Endothelial cell of umbilical vein (primary cell): ENCODE results near the gene NXN. TPM values are rescaled to one million over a fixed set of nuclear protein-coding genes. Genes with fewer than 3 reads are reported as not detected.

Experiments
- BruUV-seq: library from RNA; stranded (reverse); fragments of 400-500 nt; replicated peaks from 2 replicates; lab custom pipeline; 2021; lab: Mats Ljungman, UMichigan
- CTCF ChIA-PET: fragments of 300-600, 350-600 bp; sonication (Branson Sonifier 250); formaldehyde crosslinking; loops from one replicate; lab custom pipeline; 2021; ENCODE audit warnings: antibody characterized with exemption, inconsistent platforms; lab: Charles Lee
- POLR2A ChIA-PET: fragments of 300-600, 350-600 bp; sonication (Branson Sonifier 250); formaldehyde crosslinking; loops from one replicate; lab custom pipeline; 2021; ENCODE audit warnings: antibody characterized with exemption, inconsistent platforms; lab: Charles Lee
- DNase-seq: peaks from one replicate; pipeline ENCODE4 v3.0.0-alpha.2; 2011; ENCODE audit warnings: low read depth, low spot score
- FAIRE-seq: peaks from 2 replicates; lab custom pipeline; 2011; peaks lifted over from hg19 to GRCh38; lab: Jason Lieb, UNC
- H2AFZ ChIP-seq: 2 replicates; pipeline ENCODE4 v1.6.0; 2012; ENCODE audit warnings: low read depth, low read length, control low read depth, inconsistent platforms
- H3K27ac ChIP-seq: 2 replicates; pipeline ENCODE4 v1.5.1; 2011; ENCODE audit warnings: low read depth, mild to moderate bottlenecking, control low read depth, low read length, moderate library complexity; ENCODE audit not compliant: insufficient read depth
- H3K27me3 ChIP-seq, 2 experiments: 2 replicates each; pipeline versions ENCODE4 v1.6.0 to v1.6.1; 2011; ENCODE audit warnings: low read length in 2 of 2, mixed read lengths in 1 of 2; ENCODE audit not compliant: control insufficient read depth in 2 of 2, insufficient read depth in 2 of 2
- H3K36me3 ChIP-seq, 2 experiments: 2 replicates in 1 of 2; 3 replicates in 1 of 2; pipeline ENCODE4 v1.5.1; 2011; ENCODE audit warnings: low read length in 2 of 2, mild to moderate bottlenecking in 1 of 2, moderate library complexity in 1 of 2; ENCODE audit not compliant: control insufficient read depth in 2 of 2, insufficient read depth in 2 of 2; ENCODE audit errors: extremely low read depth in 1 of 2
- H3K4me1 ChIP-seq: 3 replicates; pipeline ENCODE4 v1.5.1; 2011; ENCODE audit warnings: mild to moderate bottlenecking, low read length; ENCODE audit not compliant: control insufficient read depth, insufficient read depth; ENCODE audit errors: extremely low read depth
- H3K4me2 ChIP-seq: 2 replicates; pipeline ENCODE4 v1.6.1; 2011; ENCODE audit warnings: low read length, control low read depth, mixed read lengths; ENCODE audit not compliant: insufficient read depth
- H3K4me3 ChIP-seq, 3 experiments: fragments of 200-600 bp in 1 of 3; sonication (generic), shearing (Covaris generic) in 1 of 3; replicated peaks in 1 of 3; 2 replicates each; pipeline ENCODE4 v1.5.1; 2011 to 2016; ENCODE audit warnings: control low read depth in 3 of 3, low read length in 3 of 3, mild to moderate bottlenecking in 2 of 3, inconsistent platforms in 1 of 3, low read depth in 1 of 3, moderate library complexity in 1 of 3; ENCODE audit not compliant: insufficient read depth in 1 of 3
- H3K79me2 ChIP-seq: 2 replicates; pipeline ENCODE4 v1.6.0; 2012; ENCODE audit warnings: low read length, inconsistent platforms; ENCODE audit not compliant: control insufficient read depth, insufficient read depth
- H3K9ac ChIP-seq: replicated peaks from 2 replicates; pipeline ENCODE3; 2011; ENCODE audit warnings: low read length, control low read depth; ENCODE audit not compliant: insufficient read depth; ENCODE audit errors: extremely low read depth
- H3K9me1 ChIP-seq: replicated peaks from 3 replicates; pipeline ENCODE4 v1.6.0; 2011; ENCODE audit warnings: mild to moderate bottlenecking, low read length; ENCODE audit not compliant: control insufficient read depth, insufficient read depth; ENCODE audit errors: extremely low read depth
- H3K9me3 ChIP-seq: replicated peaks from 2 replicates; pipeline ENCODE4 v1.5.1; 2012; ENCODE audit warnings: low read length, inconsistent platforms; ENCODE audit not compliant: control insufficient read depth, insufficient read depth
- H4K20me1 ChIP-seq: replicated peaks from 2 replicates; pipeline ENCODE3; 2011; ENCODE audit warnings: mild to moderate bottlenecking, low read length; ENCODE audit not compliant: control insufficient read depth, insufficient read depth; ENCODE audit errors: extremely low read depth
- EZH2 ChIP-seq: IDR thresholded peaks from 2 replicates; pipeline ENCODE4 v1.6.1; 2012; ENCODE audit warnings: borderline replicate concordance, low read depth, mild to moderate bottlenecking, moderate library complexity, low read length, inconsistent platforms; ENCODE audit not compliant: severe bottlenecking
- GATA2 ChIP-seq: IDR thresholded peaks from 2 replicates; pipeline ENCODE4 v1.7.0; 2011; ENCODE audit warnings: low read depth, mild to moderate bottlenecking, moderate library complexity, mixed read lengths, low read length; ENCODE audit not compliant: insufficient read length, insufficient read depth
- JUN ChIP-seq: IDR thresholded peaks from 2 replicates; pipeline ENCODE4 v1.6.1; 2011; ENCODE audit warnings: borderline replicate concordance, low read depth; ENCODE audit not compliant: insufficient read length, insufficient read depth
- MYC ChIP-seq: IDR thresholded peaks from one replicate; pipeline ENCODE4 v1.6.1; 2011; ENCODE audit warnings: mild to moderate bottlenecking, low read depth, low read length
- POLR2A ChIP-seq: IDR thresholded peaks from 2 replicates; pipeline ENCODE4 v1.6.1; 2012; ENCODE audit warnings: low read depth, mild to moderate bottlenecking, control low read depth, low read length
- POLR2AphosphoS5 ChIP-seq: IDR thresholded peaks from 2 replicates; pipeline ENCODE4 v1.6.1; 2012; ENCODE audit warnings: low read depth, mild to moderate bottlenecking, control low read depth, low read length, moderate library complexity; ENCODE audit not compliant: insufficient read depth
- dilution Hi-C: fragments of 300-500 bp; cut with MboI; formaldehyde crosslinking; loops from one replicate; pipeline ENCODE4 v1.15.0; 2019; ENCODE audit warnings: low sequenced_read_pairs; ENCODE audit not compliant: extremely low pct_ligation_motif_present
- intact Hi-C: fragments of 100-400 bp; cut with micrococcal nuclease; formaldehyde crosslinking; loops from one replicate; pipeline ENCODE4 v1.10.0; 2022
- polyA plus RNA-seq, 4 experiments: library from polyadenylated mRNA; depleted of rRNA in 3 of 4; stranded (reverse) in 3 of 4; unstranded in 1 of 4; fragments of >200 nt; gene quantifications; 2 replicates each; pipeline versions ENCODE4 v1.2.1 to v1.2.3, GENCODE V29; 2011 to 2012; ENCODE audit warnings: missing spikeins in 1 of 4
- total RNA-seq: library from RNA; stranded (reverse); gene quantifications from 2 replicates; pipeline ENCODE4 v1.2.3, GENCODE V29; 2021

The NXN gene
- total and polyA plus RNA-seq, 2 donors (not counting 3 experiments of a cell fraction or from before 2014, with no cell fraction given): 69.5 to 77.3 TPM

DNA sequence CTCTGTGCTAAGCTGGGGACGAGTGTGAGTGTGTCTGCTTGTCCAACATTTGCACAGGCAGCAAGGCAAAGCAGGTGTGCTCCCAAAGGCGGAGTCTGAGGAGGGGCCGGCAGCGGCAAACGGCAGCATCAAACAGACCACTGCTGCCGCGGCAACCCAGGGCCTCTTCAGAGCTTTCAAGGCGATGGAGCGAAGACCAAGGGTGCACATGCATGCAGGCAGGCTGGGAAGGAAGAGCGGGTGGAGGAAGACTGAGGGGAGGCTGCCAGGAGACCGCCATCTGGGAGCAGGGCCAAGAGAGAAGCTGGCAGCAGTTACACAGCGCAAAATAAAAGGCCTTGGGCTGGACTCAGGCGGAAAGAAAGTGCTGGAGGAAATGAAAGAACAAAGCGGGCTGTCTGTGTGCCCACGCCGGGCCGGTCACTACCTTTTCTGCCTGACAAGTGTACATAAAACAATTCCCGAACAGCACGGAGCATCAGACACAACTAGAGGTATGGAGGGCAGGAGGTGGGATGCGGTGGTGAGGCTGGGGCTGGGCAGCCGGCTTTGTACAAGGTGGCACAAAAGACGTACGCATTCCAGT is 25.9 kb upstream of the NXN start:
- CTCF ChIA-PET: interaction anchor here (0.6 to 10.2 kb wide), 6 partner anchors 9 to 117 kb away, joined by 3 to 265 read pairs (median 8); partner anchors contain the start of gene TIMM22
- Histone ChIP-seq H3K9me1 (no peaks in the 10 kb centered on the region), H3K4me3 (no peak overlapping the region), H3K27ac (peak overlapping the region; percentile 75), H3K9me3 (no peaks in the 10 kb centered on the region), H3K27me3 (no peaks in the 10 kb centered on the region), H3K36me3 (peaks cover 4 to 19% of the 10 kb centered on the region in 2 experiments), H3K79me2 (no peaks in the 10 kb centered on the region), H3K4me1 (peaks cover 62% of the 10 kb centered on the region), H3K4me2 (peak overlapping the region; percentile 9), H3K9ac (peak overlapping the region; percentile 55), H4K20me1 (no peaks in the 10 kb centered on the region), H2AFZ (peak overlapping the region; percentile 41)
- intact Hi-C loops: loop anchor here (1.0 to 2.0 kb wide), 4 partner anchors 34 to 105 kb away; no protein-coding TSS in a partner anchor
- DNase-seq (peak; percentile 93), FAIRE-seq (peak; percentile 96)
- no TSS peak for BruUV-seq
- POLR2A ChIA-PET: no interaction called here
- dilution Hi-C loops: no loop called here
- TF ChIP-seq POLR2AphosphoS5: peak; percentile 36
- no peak for TF ChIP-seq GATA2
- peak; percentile 51 for TF ChIP-seq POLR2A

DNA sequence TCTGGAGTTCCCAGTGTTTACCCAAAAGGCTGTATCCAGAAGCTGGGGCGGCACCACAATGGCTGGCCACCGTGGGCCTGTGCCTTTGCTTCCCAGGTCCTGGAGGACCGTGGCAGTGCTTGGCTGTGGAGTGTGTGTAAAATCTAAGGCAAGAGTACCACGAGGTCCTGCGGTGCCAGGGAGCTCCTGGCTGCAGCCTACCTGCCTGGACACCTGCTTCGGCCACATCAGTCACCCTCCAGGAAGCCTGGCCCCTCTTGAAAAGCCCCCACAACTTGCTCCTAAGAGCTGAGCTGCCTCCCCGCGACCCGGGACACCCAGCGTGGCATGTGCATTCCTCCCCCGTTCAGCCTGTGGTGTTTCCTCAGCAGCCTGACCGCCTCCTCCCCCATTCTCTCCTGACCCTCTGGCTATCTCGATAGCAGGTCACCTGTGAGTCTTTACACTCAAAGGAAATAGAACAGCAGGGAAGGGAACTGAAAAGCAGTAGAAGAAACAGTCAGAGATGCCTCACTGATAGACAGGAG is 25.3 kb upstream of the NXN start:
- Histone ChIP-seq H3K27ac (peak overlapping the region; percentile 91), H3K9ac (no peak overlapping the region), H2AFZ (no peak overlapping the region), H3K4me3 (no peak overlapping the region), H3K9me3 (no peaks in the 10 kb centered on the region), H3K4me2 (no peak overlapping the region), H3K4me1 (peaks cover 65% of the 10 kb centered on the region), H3K36me3 (peaks cover 4 to 14% of the 10 kb centered on the region in 2 experiments), H3K79me2 (no peaks in the 10 kb centered on the region), H3K9me1 (no peaks in the 10 kb centered on the region), H3K27me3 (no peaks in the 10 kb centered on the region), H4K20me1 (no peaks in the 10 kb centered on the region)
- intact Hi-C loops (loop anchor here (1.0 to 2.0 kb wide), 4 partner anchors 34 to 106 kb away; no protein-coding TSS in a partner anchor), dilution Hi-C loops (no loop called here)
- DNase-seq (no peak), FAIRE-seq (peak; percentile 12)
- TF ChIP-seq EZH2 (no peak), JUN (no peak), MYC (no peak)
- POLR2A ChIA-PET: no interaction called here
- CTCF ChIA-PET: interaction anchor here (0.6 to 10.2 kb wide), 7 partner anchors 22 to 126 kb away, joined by 3 to 265 read pairs (median 4); no protein-coding TSS in a partner anchor
- BruUV-seq: no TSS peak
